Stimulated activated CD4-positive, alpha-beta T cell treated with anti-CD3 and anti-CD28 coated beads, Interleukin-15, amount 100 ng/mL, for 24 hours (primary cell): ENCODE results near the gene UTS2R.

Source experiments
- DNase-seq: peaks from one replicate; pipeline ENCODE4 v3.0.0-alpha.2; 2020

The UTS2R gene

DNA sequence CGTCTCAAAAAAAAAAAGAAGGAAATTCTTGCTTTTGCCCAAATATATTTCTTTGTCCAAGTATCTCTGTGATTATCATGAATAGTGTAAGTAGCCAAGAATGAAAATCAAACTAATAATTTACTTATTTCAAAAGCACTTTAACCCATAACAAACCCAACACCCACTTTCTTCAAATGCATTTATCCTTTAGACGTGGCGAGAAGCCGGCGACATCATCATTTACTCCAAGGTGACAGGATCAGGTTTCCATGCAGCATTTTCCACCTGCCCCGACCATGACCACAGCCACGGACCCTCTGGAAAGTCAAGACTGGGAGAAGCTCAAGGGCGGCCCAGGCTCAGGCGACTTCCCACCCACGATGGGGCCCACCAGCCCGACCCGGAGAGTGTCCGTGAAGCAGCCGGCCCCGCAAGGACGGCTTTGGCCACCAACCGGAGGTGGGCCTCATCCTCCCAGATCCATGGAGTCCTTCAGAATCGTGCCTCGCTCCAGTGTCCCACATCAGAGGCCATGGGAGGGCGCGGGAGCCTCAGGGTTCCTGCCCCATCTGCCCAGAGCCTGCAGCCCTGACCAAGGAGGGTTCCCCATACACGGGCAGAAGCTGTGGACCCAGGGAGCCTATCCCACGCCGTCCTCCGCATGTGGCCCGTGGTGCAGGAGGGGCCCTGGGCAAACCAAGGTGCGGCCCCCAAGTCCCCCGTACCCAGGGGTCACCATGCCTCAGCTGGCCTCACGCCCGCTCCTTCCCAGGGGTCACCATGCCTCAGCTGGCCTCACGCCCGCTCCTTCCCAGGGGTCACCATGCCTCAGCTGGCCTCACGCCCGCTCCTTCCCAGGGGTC lies 18.7 kb downstream of the UTS2R start:
- no peak for DNase-seq

DNA sequence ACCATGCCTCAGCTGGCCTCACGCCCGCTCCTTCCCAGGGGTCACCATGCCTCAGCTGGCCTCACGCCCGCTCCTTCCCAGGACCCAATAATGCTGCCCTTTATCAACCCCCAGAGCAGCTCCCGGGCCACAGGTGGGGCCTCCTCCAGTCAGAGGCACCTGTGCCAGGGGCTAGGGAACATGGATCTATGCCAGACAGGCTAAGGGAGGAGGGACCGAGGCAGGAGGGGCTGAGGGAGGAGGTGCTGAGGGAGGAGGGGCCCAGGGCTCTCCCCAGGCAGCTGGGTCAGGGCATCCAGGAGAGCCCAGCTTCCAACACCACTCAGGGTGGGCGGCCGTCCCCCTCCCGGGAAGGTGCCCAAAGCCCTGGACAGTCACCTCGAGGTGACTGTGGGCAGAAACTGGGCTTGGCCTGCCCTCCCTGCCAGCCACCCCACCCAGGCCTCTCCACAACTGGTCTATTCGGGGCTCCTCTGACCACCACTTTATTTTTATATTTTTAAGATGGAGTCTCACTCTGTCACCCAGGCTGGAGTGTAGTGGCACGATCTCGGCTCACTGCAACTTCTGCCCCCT lies 19.4 kb downstream of the UTS2R start:
- DNase-seq: no peak

DNA sequence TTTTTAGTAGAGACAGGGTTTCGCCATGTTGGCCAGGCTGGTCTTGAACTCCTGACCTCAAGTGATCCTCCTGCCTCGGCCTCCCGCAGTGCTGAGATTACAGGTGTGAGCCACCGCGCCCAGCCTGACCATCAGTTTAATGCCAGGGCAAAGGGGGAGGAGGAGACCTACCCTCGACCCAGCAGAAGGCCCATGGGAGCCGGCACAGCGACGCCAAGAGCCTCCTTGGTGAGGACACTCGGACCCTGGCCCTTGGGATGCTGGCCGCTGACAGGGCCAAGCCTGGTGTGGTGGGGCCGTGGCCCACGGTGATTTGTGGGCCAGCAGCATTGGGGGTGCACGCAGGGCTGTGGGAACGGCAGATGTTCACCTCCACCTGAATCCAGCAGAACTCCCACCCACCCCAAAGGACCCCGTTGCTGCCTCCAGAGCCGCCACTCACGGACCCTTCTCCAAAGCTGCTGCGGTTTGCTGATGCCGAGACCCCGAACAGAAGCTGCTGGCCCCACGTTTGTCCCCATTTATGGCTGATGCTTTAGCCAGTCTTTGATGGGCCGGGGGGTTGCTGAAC lies 20.0 kb downstream of the UTS2R start:
- no peak for DNase-seq

- no peak for DNase-seq
These were observed 20.8 kb downstream of the UTS2R start for GRCh38 chr17:82392209-82392920.

DNA sequence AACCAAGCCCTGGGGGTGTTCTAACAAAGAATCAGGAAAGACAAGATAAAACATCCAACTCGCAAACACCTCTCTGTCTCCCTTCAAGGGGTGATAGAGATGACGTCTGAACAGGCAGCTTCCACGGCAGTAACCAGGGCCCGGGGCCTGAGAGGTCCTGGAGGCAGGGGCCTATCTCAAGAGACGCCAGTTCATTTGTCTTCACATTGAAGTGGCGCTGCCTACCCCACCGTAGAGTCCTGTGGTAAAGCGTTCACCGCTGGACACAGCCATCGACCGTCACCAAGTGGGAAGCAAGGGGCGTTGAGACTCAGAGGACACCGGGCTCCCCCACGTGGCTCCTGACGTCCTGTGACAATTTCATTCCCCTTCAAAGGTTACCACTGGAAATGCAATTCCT lies 21.4 kb downstream of the UTS2R start:
- DNase-seq: no peak

GRCh38 chr17:82394278-82394677 lies 22.7 kb downstream of the UTS2R start:
- no peak for DNase-seq

- no peak for DNase-seq
These were observed 25.3 kb downstream of the UTS2R start for GRCh38 chr17:82396601-82397435.

DNA sequence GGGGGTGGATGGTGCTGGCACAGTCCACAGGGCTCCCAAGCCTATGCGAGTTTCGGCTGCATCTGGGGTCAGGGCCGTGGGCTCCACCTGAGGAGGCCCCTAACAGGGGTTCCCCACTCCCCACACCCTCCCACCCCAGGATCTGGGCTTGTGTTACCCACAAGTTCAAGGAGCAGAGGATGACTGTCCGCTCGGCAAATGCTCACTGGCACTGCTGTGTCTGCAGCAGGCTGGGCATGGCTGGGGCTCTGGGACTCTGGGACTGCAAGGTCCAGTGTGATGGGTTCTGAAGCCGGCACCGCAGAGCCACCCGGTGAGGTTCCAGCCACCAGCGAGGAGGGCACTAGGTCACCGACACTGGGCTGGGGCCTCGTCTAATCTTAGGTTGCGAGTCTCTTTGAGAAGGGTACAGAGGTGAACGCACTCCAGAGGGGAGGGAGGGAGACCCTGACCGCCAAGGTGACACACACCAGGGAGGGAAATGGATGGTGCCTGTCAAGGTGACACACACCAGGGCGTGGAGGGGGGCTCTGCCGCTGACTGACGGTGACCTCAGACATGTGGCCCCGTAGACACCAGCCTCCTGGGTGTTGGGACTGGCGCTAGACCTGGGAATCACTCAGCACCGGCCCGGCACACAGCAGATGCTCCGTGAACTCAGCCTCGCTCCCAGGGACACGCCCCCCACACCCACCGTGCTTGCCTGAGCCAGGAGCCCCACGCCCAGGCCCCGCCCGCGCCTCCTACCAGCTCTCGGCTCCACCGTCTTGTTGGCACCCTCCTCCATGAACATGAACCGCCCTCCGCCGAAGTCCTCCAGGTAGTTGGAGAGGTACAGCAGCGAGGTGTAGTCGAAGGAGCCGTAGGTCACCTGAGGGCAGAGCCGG lies 26.1 kb downstream of the UTS2R start:
- DNase-seq: no peak

DNA sequence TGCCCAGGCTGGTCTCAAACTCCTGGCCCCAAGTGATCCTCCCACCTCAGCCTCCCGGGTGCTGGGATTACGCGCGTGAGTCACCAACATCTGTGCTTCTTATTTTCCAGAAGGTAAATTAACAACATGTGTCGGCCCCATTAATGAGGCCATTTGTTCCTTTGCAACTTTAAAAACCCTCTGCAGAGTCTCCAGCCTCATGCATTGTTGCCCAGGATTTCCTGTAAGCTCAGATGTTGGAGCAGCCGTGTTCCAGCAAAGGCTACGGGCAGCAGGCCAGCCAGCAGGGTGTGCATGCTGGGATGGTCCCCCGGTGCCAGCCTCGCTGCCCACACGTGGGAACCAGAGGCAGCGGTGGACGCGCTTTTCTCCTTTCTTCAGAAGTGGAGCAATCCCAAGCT lies 27.5 kb downstream of the UTS2R start:
- DNase-seq: no peak

DNA sequence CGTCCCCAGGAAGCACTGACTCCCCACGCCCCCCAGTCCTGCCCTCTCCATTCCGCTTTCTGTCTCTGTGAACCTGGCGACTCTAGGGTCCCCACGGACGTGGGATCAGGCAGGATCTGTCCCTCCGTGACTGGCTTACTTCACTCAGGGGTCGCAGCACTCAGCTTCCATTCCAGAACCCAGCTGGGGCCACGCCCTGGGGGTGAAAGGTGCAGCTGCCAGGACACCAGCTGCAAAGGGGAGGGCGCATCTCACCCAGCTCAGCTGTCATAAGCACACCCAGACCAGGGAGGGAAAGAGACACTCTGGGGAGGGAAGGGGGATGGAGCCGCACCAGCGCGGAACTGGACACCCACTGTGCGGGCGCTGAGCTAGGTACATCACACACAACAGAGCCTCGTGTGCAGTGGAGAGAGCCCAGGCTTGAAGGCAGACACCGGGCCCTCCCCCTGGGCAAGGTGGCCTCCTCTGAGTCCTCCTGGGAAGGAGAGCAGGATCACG lies 28.1 kb downstream of the UTS2R start:
- no peak for DNase-seq

GRCh38 chr17:82400206-82400605 lies 28.6 kb downstream of the UTS2R start:
- no peak for DNase-seq

DNA sequence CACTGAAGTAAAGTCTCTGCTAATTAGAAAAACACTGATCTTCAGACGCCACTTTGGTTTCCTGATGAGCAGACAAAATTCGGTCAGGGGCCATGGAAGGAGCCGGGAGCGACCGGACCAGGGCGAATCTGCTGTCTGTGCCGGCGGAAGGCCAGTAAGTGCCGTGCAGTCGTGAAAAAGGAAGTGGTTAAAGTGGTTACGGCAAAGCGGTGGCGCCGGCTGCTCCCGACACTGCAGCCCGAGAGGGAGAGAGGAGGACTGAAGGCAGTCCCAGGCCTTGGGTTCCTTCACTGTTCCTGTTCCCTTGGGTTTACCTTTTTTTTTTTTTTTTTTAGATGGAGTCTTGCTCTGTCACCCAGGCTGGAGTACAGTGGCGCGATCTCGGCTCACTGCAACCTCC lies 29.3 kb downstream of the UTS2R start:
- peak; percentile 71 for DNase-seq

GRCh38 chr17:82402865-82403264 lies 31.3 kb downstream of the UTS2R start:
- no peak for DNase-seq

- DNase-seq: no peak
These were observed 32.4 kb downstream of the UTS2R start for GRCh38 chr17:82403662-82404660.

GRCh38 chr17:82405051-82405450 lies 33.5 kb downstream of the UTS2R start:
- DNase-seq: no peak

- DNase-seq: no peak
These were observed 34.6 kb downstream of the UTS2R start for GRCh38 chr17:82406131-82406671.

DNA sequence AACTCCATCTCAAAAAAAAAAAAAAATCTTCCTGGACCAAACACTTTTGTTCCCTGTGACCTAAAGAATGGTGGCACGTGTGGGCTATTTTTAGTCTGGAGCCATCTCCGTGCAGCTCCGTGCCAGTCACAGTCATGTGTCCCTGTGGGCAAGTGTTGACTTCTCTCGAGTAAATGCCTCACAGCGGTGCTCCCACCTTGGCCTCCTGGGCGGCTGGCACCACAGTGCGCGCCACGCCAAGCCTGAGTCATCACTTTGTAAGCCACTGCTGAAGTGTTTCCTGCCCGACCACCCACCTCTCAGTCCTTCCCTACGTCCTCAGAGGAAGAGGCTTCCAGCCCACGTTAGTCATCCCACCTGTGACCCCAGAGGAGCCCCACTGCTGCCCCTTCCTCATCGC lies 35.7 kb downstream of the UTS2R start:
- no peak for DNase-seq

- no peak for DNase-seq
These were observed 36.8 kb downstream of the UTS2R start for GRCh38 chr17:82408288-82408937.

DNA sequence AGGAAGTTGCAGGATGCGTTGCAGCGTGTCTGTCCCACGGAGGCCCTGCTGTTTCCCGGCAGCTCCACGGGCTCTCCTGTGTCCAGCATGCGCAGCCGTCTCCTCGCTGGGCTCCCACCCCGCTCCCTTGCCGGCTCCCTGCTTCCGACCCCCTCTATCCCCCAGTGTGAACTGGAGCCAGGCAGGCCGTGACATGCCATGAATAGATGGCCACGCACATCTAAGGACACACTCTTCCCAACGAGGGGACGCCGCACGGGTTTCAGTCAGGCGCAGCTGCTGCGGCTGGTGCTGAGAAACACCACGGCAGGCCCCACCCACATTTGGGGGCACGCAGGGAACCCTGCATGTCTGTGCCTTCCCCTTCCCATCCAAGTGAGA lies 37.4 kb downstream of the UTS2R start:
- no peak for DNase-seq
